ENCODE data around the gene ZNF516. TPM values are rescaled to one million over a fixed set of nuclear protein-coding genes. Genes with fewer than 3 reads are reported as not detected.

ZNF516 gene
- total RNA-seq, 1 experiment from 2014 or later = 22.6 TPM

GRCh38 chr18:76335859-76336640, 159.0 kb downstream of the ZNF516 start:
- Histone ChIP-seq H3K27ac (ENCODE audit: insufficient read length, low read depth, low read length) (no peak overlapping the region), H3K18ac (ENCODE audit: insufficient read length, low read depth, low read length) (no peak overlapping the region), H3T11ph (ENCODE audit: low read length) (no peak overlapping the region), H2BK120ac (ENCODE audit: low read depth, low read length, poor library complexity, severe bottlenecking) (no peak overlapping the region), H3K9ac (ENCODE audit: extremely low read depth, insufficient read length, low read length) (no peak overlapping the region), H3K79me2 (ENCODE audit: insufficient read depth, low read length) (no peaks in the 10 kb centered on the region), H2AK5ac (ENCODE audit: insufficient read length, low read length) (no peak overlapping the region), H4K91ac (ENCODE audit: insufficient read length, low read depth, low read length) (no peak overlapping the region), H3K27me3 (ENCODE audit: insufficient read depth, low read length) (no peaks in the 10 kb centered on the region), H4K20me1 (ENCODE audit: control insufficient read depth, insufficient read depth, insufficient read length) (no peaks in the 10 kb centered on the region), H3K9me3 (ENCODE audit: control insufficient read depth, low read depth, low read length) (peaks cover 8% of the 10 kb centered on the region), H2AFZ (ENCODE audit: low read length) (no peak overlapping the region), H3K23ac (ENCODE audit: insufficient read length, low read depth, low read length) (no peak overlapping the region), H2BK12ac (ENCODE audit: insufficient read length, low read depth, low read length) (no peak overlapping the region), H3K79me1 (ENCODE audit: insufficient read depth, low read depth, low read length, poor library complexity, severe bottlenecking) (no peaks in the 10 kb centered on the region), H3K4ac (ENCODE audit: low read depth, low read length) (no peak overlapping the region), H3K4me2 (ENCODE audit: insufficient read depth, insufficient read length, low read length) (no peak overlapping the region), H3K23me2 (ENCODE audit: insufficient read length, low read depth, low read length, poor library complexity, severe bottlenecking) (no peaks in the 10 kb centered on the region), H2BK5ac (ENCODE audit: insufficient read length, low read length) (no peak overlapping the region), H4K8ac (replicated peaks; ENCODE audit: insufficient read length, low read depth, low read length) (no peak overlapping the region), H2BK20ac (ENCODE audit: low read depth, low read length, poor library complexity, severe bottlenecking) (no peak overlapping the region), H4K5ac (ENCODE audit: insufficient read length, low read depth, low read length) (no peak overlapping the region), H3K14ac (ENCODE audit: insufficient read depth, low read length) (no peak overlapping the region), H2BK15ac (ENCODE audit: low read depth, low read length) (no peak overlapping the region), H3K4me1 (ENCODE audit: insufficient read depth, low read length) (no peaks in the 10 kb centered on the region), H3K56ac (ENCODE audit: insufficient read length, low read depth, low read length) (no peak overlapping the region)
- H3K27me3 Mint-ChIP-seq (ENCODE audit: low read depth) = no peaks in the 10 kb centered on the region
- H3K4me3 Mint-ChIP-seq = no peak overlapping the region
- peaks cover 27 to 29% of the 10 kb centered on the region in 2 experiments for H3K9me3 Mint-ChIP-seq
- TF ChIP-seq, protein P1, sequence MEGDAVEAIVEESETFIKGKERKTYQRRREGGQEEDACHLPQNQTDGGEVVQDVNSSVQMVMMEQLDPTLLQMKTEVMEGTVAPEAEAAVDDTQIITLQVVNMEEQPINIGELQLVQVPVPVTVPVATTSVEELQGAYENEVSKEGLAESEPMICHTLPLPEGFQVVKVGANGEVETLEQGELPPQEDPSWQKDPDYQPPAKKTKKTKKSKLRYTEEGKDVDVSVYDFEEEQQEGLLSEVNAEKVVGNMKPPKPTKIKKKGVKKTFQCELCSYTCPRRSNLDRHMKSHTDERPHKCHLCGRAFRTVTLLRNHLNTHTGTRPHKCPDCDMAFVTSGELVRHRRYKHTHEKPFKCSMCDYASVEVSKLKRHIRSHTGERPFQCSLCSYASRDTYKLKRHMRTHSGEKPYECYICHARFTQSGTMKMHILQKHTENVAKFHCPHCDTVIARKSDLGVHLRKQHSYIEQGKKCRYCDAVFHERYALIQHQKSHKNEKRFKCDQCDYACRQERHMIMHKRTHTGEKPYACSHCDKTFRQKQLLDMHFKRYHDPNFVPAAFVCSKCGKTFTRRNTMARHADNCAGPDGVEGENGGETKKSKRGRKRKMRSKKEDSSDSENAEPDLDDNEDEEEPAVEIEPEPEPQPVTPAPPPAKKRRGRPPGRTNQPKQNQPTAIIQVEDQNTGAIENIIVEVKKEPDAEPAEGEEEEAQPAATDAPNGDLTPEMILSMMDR (conservative IDR thresholded peaks at IDR 0.05) = no peak
- H3K4me1 Mint-ChIP-seq = no peaks in the 10 kb centered on the region
- no CpG with 5 or more reads among the region's 10 CpGs for WGBS (ENCODE audit: extremely low coverage, insufficient read length, low lambda C conversion rate)
- peaks cover 0 to 12% (median 4%) of the 10 kb centered on the region in 3 experiments; a peak in 3 of 7 replicates for H3K36me3 Mint-ChIP-seq (ENCODE audit: insufficient read depth in 1 of 3, low read depth in 3 of 3)
- H3K27ac Mint-ChIP-seq = no peak overlapping the region
- DNase-seq = no peak

Measured in H9 (cell line).